ENCODE results near the gene ACOT6.

ACOT6 gene

DNA sequence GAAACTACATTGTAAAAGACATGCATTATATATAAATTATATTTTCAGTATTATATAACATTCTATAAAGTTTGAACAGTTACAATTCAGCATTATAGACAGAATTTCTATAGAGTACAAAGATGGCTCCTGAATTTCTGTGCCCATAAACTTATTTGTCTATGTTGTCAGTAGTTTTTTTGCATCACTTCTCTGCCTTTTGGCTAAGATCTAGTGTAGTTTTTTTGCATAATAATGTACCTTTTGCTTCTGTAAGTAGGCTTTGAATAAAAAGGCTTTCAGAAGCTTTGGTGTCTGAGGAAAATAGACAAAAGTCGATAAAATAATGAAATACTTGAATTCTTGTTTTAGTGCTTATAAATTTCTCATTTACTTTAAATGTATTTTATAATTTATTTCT is 43.5 kb downstream of the ACOT6 start:
- TF ChIP-seq ZFX (IDR thresholded peaks at IDR 0.05): no peak
- TF ChIP-seq, protein P1, sequence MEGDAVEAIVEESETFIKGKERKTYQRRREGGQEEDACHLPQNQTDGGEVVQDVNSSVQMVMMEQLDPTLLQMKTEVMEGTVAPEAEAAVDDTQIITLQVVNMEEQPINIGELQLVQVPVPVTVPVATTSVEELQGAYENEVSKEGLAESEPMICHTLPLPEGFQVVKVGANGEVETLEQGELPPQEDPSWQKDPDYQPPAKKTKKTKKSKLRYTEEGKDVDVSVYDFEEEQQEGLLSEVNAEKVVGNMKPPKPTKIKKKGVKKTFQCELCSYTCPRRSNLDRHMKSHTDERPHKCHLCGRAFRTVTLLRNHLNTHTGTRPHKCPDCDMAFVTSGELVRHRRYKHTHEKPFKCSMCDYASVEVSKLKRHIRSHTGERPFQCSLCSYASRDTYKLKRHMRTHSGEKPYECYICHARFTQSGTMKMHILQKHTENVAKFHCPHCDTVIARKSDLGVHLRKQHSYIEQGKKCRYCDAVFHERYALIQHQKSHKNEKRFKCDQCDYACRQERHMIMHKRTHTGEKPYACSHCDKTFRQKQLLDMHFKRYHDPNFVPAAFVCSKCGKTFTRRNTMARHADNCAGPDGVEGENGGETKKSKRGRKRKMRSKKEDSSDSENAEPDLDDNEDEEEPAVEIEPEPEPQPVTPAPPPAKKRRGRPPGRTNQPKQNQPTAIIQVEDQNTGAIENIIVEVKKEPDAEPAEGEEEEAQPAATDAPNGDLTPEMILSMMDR (conservative IDR thresholded peaks at IDR 0.05): no peak
- no peak overlapping the region for H3K27ac ChIP-seq

DNA sequence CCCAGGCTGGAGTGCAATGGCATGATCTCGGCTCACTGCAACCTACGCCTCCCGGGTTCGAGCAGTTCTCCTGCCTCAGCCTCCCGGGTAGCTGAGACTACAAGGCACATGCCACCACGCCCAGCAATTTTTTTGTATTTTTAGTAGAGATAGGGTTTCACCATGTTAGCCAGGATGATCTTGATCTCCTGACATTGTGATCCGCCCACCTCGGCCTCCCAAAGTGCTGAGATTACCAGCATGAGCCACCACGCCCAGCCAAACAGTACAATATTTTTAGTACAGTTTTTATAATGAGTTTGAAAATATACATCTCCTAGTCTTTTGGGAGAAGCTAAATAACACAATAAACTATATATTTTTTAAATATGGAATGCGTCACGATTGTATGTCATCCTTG is 46.9 kb downstream of the ACOT6 start:
- H3K27ac ChIP-seq: peak overlapping the region; percentile 56

DNA sequence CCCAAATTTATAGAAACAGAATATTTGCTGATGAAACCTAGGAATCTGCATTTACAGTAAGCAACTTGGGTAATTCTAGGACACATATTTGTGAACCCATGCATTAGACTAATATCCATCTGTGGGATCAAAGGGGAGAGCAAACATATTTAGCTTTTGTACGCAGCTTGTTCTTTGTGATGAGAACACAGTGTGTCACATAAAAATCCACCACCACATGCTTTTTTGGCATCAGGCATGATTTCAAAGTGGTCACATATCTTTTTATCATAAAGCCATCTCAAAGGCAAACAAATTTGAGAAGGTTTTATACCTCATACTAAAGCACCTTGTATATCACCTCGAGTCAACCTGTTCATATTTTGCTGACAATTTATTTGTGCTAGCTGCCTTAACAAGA is 48.2 kb downstream of the ACOT6 start:
- no peak for TF ChIP-seq ZFX (IDR thresholded peaks at IDR 0.05)
- TF ChIP-seq, protein P1 (conservative IDR thresholded peaks at IDR 0.05): no peak
- H3K27ac ChIP-seq: peak overlapping the region; percentile 87

DNA sequence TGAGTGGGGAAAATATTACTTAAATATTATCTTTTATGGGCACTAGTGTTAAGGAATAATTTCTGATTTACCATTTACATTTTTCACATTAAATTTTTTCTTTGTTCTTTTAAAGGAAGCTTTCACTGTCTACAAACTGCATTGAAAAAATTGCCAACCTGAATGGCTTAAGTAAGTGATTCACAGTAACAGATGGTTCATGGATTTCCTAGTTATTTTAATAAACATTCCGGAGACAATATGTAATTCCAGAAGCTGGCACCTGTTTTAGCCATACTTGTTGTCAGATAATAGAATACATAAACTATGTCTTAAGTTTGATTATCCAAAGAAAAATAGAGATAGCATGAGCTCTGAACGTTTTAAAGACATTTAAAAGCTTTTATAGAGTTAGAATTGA is 49.6 kb downstream of the ACOT6 start:
- TF ChIP-seq, protein P1 (conservative IDR thresholded peaks at IDR 0.05): no peak
- H3K27ac ChIP-seq: peak overlapping the region; percentile 81

DNA sequence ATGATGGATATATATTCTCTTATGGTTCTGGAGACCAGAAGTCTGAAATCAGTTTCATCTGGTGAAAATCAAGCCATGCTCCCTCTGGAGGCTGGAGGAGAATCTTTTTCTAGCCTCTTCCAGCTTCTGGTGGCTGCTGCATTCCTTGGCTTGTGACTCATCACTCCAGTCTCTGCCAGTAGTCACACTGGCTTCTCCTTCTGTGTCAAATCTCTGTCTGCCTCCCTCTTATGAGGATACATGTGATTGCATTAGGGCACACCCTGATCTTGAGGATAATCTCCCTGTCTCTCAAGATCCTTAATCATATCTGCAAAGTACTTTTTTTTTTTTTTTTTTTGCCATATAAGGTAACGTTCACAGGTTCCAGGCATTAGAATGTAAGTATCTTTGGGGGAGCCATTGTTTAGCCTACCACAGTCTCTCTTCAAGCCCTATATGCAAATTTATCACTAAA is 50.2 kb downstream of the ACOT6 start:
- no peak overlapping the region for H3K27ac ChIP-seq
- TF ChIP-seq ZFX (IDR thresholded peaks at IDR 0.05): no peak
- TF ChIP-seq, protein P1 (conservative IDR thresholded peaks at IDR 0.05): peak; percentile 61

DNA sequence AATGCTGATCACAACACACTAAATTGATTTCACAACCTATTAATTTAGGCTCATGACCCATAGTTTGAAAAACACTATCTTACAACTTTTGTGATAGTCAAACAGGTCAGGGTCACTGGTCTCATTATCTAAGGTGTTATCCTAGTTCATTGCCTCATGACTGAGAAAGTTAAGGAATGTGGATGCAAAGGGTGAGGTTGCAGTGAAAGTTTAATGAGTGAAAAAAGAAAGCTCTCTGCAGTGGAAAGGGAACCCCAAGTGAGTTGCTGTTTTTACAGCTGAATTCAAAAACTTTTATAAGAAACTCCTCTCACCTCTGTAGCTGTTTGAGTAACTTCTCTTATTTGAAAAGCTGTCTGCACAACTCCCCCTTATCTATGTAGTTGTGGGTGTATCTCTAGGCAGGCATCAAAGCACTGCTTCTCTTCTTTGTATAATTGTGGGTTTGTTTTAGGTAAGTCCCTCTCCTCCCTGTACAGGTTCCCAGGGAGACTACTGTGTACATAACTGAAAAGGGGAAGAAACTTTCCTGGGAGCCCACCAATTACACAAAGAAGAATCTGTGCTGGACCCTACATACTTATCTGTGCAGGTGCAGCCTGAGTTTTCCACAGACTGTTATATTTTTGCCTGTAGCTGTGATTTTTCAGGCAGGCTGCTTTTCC is 51.4 kb downstream of the ACOT6 start:
- peak overlapping the region; percentile 33; the same call in 1 of the 2 replicates for H3K27ac ChIP-seq
- no peak for TF ChIP-seq ZFX (IDR thresholded peaks at IDR 0.05)
- TF ChIP-seq, protein P1 (conservative IDR thresholded peaks at IDR 0.05): no peak

DNA sequence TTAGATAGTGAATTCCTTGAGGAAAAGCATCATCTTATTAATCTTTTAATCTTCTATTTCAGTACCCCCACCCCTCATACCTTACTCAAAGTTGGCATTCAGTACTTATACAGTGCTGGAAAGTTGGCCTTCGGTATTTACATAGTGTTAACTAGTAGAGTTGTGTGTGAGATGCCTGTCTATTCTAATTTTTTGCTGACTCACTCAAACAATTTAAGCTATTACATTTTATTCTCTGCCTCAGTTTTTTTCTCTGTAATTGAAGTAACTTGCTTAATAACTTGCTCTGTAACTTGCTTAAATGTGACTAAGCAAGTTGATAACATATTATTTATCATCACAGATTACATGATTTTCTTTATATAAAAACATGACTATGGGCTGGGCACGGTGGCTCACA is 52.8 kb downstream of the ACOT6 start:
- TF ChIP-seq ZFX (IDR thresholded peaks at IDR 0.05): no peak
- TF ChIP-seq, protein P1 (conservative IDR thresholded peaks at IDR 0.05): no peak
- H3K27ac ChIP-seq: peak overlapping the region; percentile 39; the same call in 1 of the 2 replicates

DNA sequence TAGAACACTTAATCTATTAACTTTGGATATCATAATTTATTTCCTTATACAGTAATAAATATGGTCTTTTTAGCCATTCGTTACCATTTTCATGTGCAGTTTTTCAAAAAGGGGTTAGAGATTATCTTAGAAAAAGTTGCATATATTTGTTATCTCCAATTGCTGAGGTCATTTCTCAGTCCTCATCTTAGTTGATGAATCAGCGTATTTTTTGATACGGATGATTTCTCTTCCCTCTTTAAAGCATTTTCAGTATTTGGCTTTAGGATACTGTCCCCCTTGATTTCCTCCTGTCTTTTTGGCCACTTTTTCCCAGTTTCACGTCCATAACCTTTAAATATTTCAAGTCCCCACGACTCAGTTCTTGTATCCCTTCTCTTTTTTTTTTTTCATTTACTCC is 54.3 kb downstream of the ACOT6 start:
- TF ChIP-seq, protein P1 (conservative IDR thresholded peaks at IDR 0.05): no peak
- no peak for TF ChIP-seq ZFX (IDR thresholded peaks at IDR 0.05)
- H3K27ac ChIP-seq: no peak overlapping the region

Measured in C4-2B (cell line).